Bone marrow (tissue), 2 donors: Measurements from ENCODE around the gene TNFAIP8L2.
"Not testable (repeated sequence)": the region's sequence is repeated elsewhere in the genome, so short reads cannot be mapped to it uniquely, and the experiment has no call there.

Source experiments
- DNase-seq, 2 donors: peaks; one replicate each; lab custom pipeline; 2025; lab: John Stamatoyannopoulos, UW

Gene TNFAIP8L2

DNA sequence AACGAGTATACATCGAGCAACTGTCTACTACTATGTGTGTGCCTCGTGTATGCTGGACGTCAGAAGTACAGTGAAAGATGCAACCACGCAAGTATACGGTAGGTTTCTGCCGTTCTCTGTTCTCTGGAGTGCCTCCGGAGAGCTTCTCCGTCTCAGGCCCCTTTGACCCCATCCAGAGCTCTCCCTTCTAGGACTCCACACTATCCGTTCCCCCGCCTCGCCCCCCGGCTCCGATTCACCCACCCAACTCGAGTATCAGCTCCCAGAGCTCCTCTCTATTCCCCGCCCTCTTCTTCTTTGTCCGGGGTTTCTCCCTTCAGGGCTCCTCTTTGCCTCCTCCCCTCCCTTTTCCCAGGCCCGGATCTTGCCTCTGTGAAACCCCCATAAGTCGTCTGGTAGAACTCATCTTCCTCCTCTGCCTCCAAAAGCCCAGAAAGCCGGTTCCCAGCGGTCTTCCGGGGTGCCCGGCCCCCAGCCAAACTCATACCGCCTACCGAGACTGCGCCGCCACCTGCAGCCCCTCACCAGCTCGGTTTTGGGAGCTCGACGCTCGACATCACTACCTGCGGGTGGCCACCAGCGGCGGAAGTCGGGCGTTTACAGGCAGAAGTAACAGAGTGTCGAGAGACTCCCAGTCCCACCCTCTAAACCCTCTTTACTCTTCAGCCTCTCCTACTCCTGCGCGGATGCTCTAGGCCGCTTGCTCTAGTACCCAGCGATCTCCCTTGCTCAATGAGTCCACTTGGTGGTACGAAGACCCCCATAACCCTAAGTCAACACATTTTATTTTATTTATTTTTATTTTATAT is 33.4 kb downstream of the TNFAIP8L2 start, which contains the start of gene VPS72:
Gene VPS72, minus strand, starts transcription at position 561 of the 809 bp plus-strand sequence. Its CDS starts 76 bp downstream, at position 485.
- peak; percentile 56 to 86 for DNase-seq

DNA sequence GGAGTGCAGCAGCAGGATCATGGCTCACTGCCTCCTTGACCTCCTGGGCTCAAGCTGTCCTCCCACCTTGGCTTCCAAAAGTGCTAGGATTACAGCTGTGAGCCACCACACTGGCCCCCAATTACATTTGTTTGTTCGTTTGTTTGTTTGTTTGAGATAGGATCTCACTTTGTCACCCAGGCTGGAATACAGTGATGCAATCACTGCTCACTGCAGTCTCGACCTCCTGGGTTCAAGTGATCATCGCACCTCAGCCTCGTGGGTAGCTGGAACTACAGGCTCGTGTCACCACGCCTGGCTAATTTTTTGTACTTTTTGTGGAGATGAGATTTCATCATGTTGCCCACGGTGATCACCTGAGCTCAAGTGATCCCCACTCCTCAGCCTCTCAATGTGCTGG is 35.6 kb downstream of the TNFAIP8L2 start:
- no peak for DNase-seq

- DNase-seq = no peak
Observed at GRCh38 chr1:151193304-151193703, 36.9 kb downstream of the TNFAIP8L2 start.

- DNase-seq = no peak
Observed at GRCh38 chr1:151193856-151194255, 37.4 kb downstream of the TNFAIP8L2 start.

GRCh38 chr1:151194894-151195594 is 38.6 kb downstream of the TNFAIP8L2 start:
- DNase-seq = not testable (repeated sequence)

- peak in 1 of 2 donors; percentile 77 for DNase-seq
Observed at GRCh38 chr1:151196292-151196800, 39.9 kb downstream of the TNFAIP8L2 start.

DNA sequence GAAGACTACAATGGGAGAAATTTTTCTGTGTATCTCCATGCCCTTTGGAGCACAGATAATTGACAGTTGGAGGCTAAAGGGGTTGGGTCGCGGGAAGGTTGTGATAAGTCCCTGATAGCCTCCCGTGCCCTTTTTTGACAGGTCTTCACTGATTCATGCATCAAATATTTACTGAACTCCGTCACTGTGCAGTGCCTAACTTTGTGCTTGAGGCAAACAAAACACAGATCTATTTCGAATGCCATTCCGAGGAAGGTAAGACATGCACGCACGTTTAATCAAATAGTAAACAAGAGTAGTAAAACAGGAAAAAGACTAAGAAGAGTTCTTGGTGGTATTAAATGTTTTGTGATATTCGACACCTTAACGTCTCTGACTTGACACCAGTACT is 41.4 kb downstream of the TNFAIP8L2 start:
- DNase-seq = no peak

DNA sequence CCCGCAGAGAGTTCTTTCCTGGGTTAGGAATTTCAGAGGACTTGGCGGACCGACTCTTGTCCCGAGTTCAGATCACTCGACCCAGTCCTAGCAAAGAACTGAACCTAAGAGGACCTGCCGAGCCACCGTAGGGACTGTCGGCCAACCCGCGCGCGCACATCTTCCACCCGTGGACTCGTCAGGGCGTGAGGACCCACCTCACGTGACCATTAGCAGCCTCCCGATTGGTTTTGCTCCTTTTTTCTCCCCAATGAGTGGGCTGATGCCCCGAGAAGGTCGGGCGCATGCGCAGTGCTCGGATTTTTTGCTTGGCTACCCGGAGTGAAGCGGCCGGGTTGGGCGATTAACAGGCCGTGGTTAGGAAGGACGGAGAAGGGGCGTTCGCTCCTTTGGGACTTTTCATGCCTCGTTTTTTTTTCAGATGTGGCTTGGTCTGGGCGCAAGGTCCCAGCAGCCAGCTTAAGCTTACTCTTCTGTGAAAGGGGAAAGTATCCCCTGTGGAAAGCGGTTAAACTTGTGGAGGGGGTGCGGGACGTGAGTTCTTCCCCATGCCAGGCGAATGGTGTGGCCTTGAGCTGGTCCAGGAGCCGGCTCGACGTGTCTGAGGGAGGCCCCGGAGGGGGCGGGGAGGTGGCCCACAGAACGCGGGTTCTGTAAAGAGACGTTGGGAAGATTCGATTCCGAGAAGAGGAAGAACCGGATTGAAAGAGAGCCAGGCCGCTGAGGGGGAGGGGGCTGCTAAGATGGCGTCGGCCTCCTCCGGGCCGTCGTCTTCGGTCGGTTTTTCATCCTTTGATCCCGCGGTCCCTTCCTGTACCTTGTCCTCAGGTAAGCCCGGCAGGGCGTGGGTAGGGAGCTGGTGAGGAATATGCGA is 42.0 kb downstream of the TNFAIP8L2 start, which contains the start of gene PIP5K1A:
Gene PIP5K1A, plus strand, starts transcription at position 299 of the 874 bp plus-strand sequence. Its CDS starts 445 bp downstream, at position 744.
- DNase-seq = peak; percentile 94 to 98

- DNase-seq = no peak
Observed at GRCh38 chr1:151199873-151200581, 43.6 kb downstream of the TNFAIP8L2 start.

DNA sequence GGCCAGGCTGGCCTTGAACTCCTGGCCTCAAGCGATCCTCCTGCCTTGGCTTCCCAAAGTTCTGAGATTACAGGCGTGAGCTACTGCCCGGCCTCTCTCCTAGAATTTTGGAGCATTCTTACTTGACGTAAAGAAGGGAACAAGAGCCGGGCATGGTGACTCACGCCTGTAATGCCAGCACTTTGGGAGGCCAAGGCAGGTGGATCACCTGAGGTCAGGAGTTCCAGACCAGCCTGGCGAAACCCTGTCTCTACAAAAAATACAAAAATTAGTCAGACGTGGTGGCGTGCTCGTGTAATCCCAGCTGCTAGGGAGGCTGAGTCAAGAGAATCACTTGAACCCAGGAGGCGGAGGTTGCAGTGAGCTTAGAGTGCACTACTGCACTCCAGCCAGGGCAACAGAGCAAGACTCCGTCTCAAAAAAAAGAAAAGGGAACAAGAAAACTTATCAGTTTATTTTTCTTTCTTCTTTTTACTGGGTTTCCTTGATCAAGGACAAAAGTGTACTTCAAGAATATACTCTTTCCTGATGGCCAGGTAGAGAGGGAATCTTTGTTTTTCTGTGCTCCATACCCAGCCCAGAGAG is 49.0 kb downstream of the TNFAIP8L2 start:
- DNase-seq = not testable (repeated sequence)
